ENCODE results near the gene ETFA. TPM values are rescaled to one million over a fixed set of nuclear protein-coding genes. Genes with fewer than 3 reads are reported as not detected.

ETFA gene
- total RNA-seq, 4 donors from 2014 or later = 62.7 to 88.4 (median 75.9) TPM

GRCh38 chr15:76187163-76187562 lies 124.1 kb downstream of the ETFA start:
- DNase-seq = no peak
- Histone ChIP-seq H3K36me3 (no peaks in the 10 kb centered on the region), H3K27me3 (no peaks in the 10 kb centered on the region), H3K27ac (no peak overlapping the region), H3K4me3 (replicated peaks in 1 of 3) (no peak overlapping the region), H3K9me3 (no peaks in the 10 kb centered on the region), H3K4me1 (peaks cover 0 to 8% of the 10 kb centered on the region in 2 donors)
- TF ChIP-seq POLR2A (IDR thresholded peaks at IDR 0.05) (no peak), CTCF (IDR thresholded peaks at IDR 0.05) (no peak)
- intact Hi-C loops (cut with DNase I) = no loop called here
- 69 to 77% methylated on average over 3 to 4 of the region's 4 CpGs for WGBS, 2 donors

GRCh38 chr15:76185716-76186115 lies 125.6 kb downstream of the ETFA start:
- Histone ChIP-seq H3K27ac (no peak overlapping the region), H3K27me3 (no peaks in the 10 kb centered on the region)
- WGBS, 2 donors = 24 to 28% methylated on average over 3 of the region's 3 CpGs

GRCh38 chr15:76184650-76185035 lies 126.6 kb downstream of the ETFA start:
- Histone ChIP-seq H3K4me1 (no peaks in the 10 kb centered on the region), H3K27ac (no peak overlapping the region), H3K9me3 (no peaks in the 10 kb centered on the region), H3K36me3 (no peaks in the 10 kb centered on the region), H3K27me3 (no peaks in the 10 kb centered on the region), H3K4me3 (replicated peaks in 1 of 3) (no peak overlapping the region)
- TF ChIP-seq CTCF (IDR thresholded peaks at IDR 0.05) = no peak
- TF ChIP-seq POLR2A (IDR thresholded peaks at IDR 0.05) = no peak
- intact Hi-C loops (cut with DNase I) = no loop called here
- 80 to 84% methylated on average over 9 to 13 of the region's 13 CpGs for WGBS, 2 donors
- DNase-seq = no peak

More at GRCh38 chr15:76185716-76186115, 125.6 kb downstream of the ETFA start:
- no peaks in the 10 kb centered on the region for H3K9me3 ChIP-seq
- H3K4me3 ChIP-seq (replicated peaks in 1 of 3) = no peak overlapping the region
- H3K36me3 ChIP-seq = no peaks in the 10 kb centered on the region
- TF ChIP-seq POLR2A (IDR thresholded peaks at IDR 0.05) (no peak), CTCF (IDR thresholded peaks at IDR 0.05) (peak in 3 of 6 experiments; percentile 17 to 46 (median 27))
- peaks cover 0 to 3% of the 10 kb centered on the region in 2 donors for H3K4me1 ChIP-seq
- intact Hi-C loops (cut with DNase I) = no loop called here
- DNase-seq = peak in 1 of 2 donors; percentile 19

- intact Hi-C loops (cut with DNase I) = no loop called here
- H3K4me3 ChIP-seq (replicated peaks in 1 of 3) = no peak overlapping the region
- no peak overlapping the region for H3K27ac ChIP-seq
- H3K4me1 ChIP-seq = no peaks in the 10 kb centered on the region
- no peak for DNase-seq
- no peaks in the 10 kb centered on the region for H3K27me3 ChIP-seq
- no peaks in the 10 kb centered on the region for H3K9me3 ChIP-seq
- H3K36me3 ChIP-seq = no peaks in the 10 kb centered on the region
- WGBS, 2 donors = 68 to 71% methylated on average over 10 of the region's 10 CpGs
- no peak for TF ChIP-seq CTCF (IDR thresholded peaks at IDR 0.05)
- TF ChIP-seq POLR2A (IDR thresholded peaks at IDR 0.05) = no peak
Observed at GRCh38 chr15:76183930-76184649, 127.2 kb downstream of the ETFA start.

- Histone ChIP-seq H3K4me3 (replicated peaks in 1 of 3) (no peak overlapping the region), H3K27ac (no peak overlapping the region), H3K27me3 (no peaks in the 10 kb centered on the region), H3K36me3 (no peaks in the 10 kb centered on the region), H3K4me1 (no peaks in the 10 kb centered on the region), H3K9me3 (no peaks in the 10 kb centered on the region)
- WGBS, 2 donors = 89 to 90% methylated on average over 9 of the region's 9 CpGs
- TF ChIP-seq CTCF (IDR thresholded peaks at IDR 0.05) (no peak), POLR2A (IDR thresholded peaks at IDR 0.05) (no peak)
- no peak for DNase-seq
- intact Hi-C loops (cut with DNase I) = no loop called here
Observed at GRCh38 chr15:76181705-76182107, 129.6 kb downstream of the ETFA start.

All from thyroid gland (tissue), 4 donors.